Stimulated activated CD4-positive, alpha-beta T cell treated with anti-CD3 and anti-CD28 coated beads, Interleukin-15, amount 100 ng/mL, for 24 hours (primary cell): ENCODE data around the gene PRSS36.
A peak's percentile ranks its signal among the peaks of the same experiment; 100 is the strongest.

Experiments used
- DNase-seq: peaks from one replicate; pipeline ENCODE4 v3.0.0-alpha.2; 2020

Gene PRSS36

DNA sequence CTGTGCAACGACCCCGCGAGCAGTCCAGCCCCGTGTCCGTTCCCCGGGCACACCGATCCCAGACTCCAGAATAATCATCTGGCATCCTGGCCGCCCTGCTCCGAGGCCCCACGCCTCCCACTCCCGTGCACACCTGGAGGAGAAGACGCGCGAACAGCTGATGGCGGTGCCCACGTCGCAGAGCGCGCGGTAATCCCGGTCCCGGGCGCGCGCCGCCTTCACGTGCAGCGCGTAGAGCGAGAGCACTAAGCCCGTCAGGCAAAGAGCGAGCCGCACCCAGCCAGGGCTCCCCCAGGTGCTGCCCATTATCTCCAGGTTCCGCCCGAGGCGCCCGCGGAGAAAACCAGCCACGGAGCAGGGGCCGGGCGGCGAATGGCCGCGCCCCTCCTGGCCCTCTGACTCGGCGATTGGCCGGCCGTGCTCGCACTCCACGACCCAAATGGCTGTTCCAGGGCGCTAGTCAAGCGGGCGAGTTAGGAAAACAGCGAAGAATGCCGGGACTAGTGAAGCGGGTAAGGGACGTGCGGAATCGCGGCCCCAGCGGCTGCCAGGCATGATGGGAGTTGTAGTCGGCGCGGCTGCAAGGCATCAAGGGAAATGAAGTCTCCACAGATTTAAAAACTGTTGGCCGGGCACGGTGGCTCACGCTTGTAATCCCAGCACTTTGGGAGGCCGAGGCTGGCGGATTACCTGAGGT lies 55.3 kb downstream of the PRSS36 start, which contains the start of gene VKORC1:
VKORC1 (minus strand) TSS at position 374 of the 697 bp plus-strand sequence; CDS start at position 306, 68 bp downstream.
- DNase-seq = peak; percentile 95

GRCh38 chr16:31094088-31094423 lies 55.8 kb downstream of the PRSS36 start:
- DNase-seq = no peak

DNA sequence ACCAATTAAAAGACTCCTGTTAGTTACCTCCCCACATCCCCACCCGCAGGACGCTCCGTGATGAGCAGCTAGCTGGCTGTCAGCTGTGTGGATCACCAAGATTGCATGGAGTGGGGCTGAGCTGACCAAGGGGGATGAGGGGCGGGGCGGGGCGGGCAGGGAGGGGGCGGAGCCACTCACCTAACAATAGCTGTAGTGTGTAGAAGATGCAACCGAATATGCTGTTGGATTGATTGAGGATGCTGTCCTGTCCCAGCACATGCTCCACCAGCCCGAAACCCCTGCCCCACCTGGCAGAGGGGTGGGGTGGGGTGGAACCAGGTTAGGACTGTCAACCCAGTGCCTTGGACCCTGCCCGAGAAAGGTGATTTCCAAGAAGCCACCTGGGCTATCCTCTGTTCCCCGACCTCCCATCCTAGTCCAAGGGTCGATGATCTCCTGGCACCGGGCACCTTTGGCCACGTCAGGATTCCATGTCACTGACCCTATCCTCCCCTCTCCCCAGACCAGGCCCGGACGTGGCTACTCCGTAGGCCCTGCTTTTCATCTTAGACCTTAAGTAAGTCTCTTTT lies 56.6 kb downstream of the PRSS36 start:
- no peak for DNase-seq

GRCh38 chr16:31092330-31092729 lies 57.5 kb downstream of the PRSS36 start:
- DNase-seq = no peak

GRCh38 chr16:31090540-31090939 lies 59.3 kb downstream of the PRSS36 start:
- no peak for DNase-seq

GRCh38 chr16:31089199-31089598 lies 60.7 kb downstream of the PRSS36 start:
- no peak for DNase-seq
